Endodermal cell (in vitro differentiated cells): ENCODE results near the gene DLG2. TPM values are rescaled to one million over a fixed set of nuclear protein-coding genes. Genes with fewer than 3 reads are reported as not detected.

Experiments used
- DNase-seq: peaks from one replicate; pipeline ENCODE4 v3.0.0-alpha.2; 2017
- H3K27ac ChIP-seq: 2 replicates; pipeline ENCODE4 v1.5.1; 2013; ENCODE audit warnings: mild to moderate bottlenecking, low read depth, low read length, moderate library complexity
- H3K27me3 ChIP-seq: 2 replicates; pipeline ENCODE4 v1.6.1; 2013; ENCODE audit warnings: mild to moderate bottlenecking, low read length, moderate library complexity; ENCODE audit not compliant: insufficient read depth, control insufficient read depth, poor library complexity, severe bottlenecking
- H3K36me3 ChIP-seq: 2 replicates; pipeline ENCODE4 v1.7.0; 2013; ENCODE audit warnings: mild to moderate bottlenecking, low read length, moderate library complexity; ENCODE audit not compliant: control insufficient read depth, insufficient read depth
- H3K4me1 ChIP-seq: one replicate; pipeline ENCODE4 v1.7.0; 2013; ENCODE audit warnings: low read length; ENCODE audit not compliant: control insufficient read depth, insufficient read depth
- H3K4me3 ChIP-seq: 2 replicates; pipeline ENCODE4 v1.5.1; 2013; ENCODE audit warnings: mild to moderate bottlenecking, low read length, moderate library complexity
- H3K9ac ChIP-seq: 2 replicates; pipeline ENCODE4 v1.6.1; 2013; ENCODE audit warnings: mild to moderate bottlenecking, low read length, moderate library complexity; ENCODE audit not compliant: poor library complexity, severe bottlenecking; ENCODE audit errors: extremely low read depth
- H3K9me3 ChIP-seq: 2 replicates; pipeline ENCODE4 v1.6.1; 2013; ENCODE audit warnings: mild to moderate bottlenecking, low read length, moderate library complexity; ENCODE audit not compliant: control insufficient read depth
- H3K27ac Mint-ChIP-seq: 2 replicates; pipeline ENCODE4 v1.8.0; 2020; ENCODE audit warnings: mixed read lengths
- H3K27me3 Mint-ChIP-seq: 2 replicates; pipeline ENCODE4 v1.8.0; 2021; ENCODE audit warnings: mild to moderate bottlenecking, mixed read lengths; ENCODE audit not compliant: insufficient read depth
- H3K36me3 Mint-ChIP-seq: 2 replicates; pipeline ENCODE4 v1.8.0; 2020; ENCODE audit warnings: low read depth, mixed read lengths
- H3K4me1 Mint-ChIP-seq: 2 replicates; pipeline ENCODE4 v1.8.0; 2020; ENCODE audit warnings: mixed read lengths
- H3K4me3 Mint-ChIP-seq: 2 replicates; pipeline ENCODE4 v1.8.0; 2020; ENCODE audit warnings: mild to moderate bottlenecking, moderate library complexity, mixed read lengths
- H3K9me3 Mint-ChIP-seq: 2 replicates; pipeline ENCODE4 v1.8.0; 2020; ENCODE audit warnings: mild to moderate bottlenecking, mixed read lengths
- CTCF ChIP-seq: fragments of 200-600 bp; sonication (generic); conservative IDR thresholded peaks from 2 replicates; pipeline ENCODE4 v1.5.0; 2021; ENCODE audit warnings: antibody characterized with exemption, mild to moderate bottlenecking
- WGBS, 2 experiments: methylation state at CpG; one replicate each; pipeline versions ENCODE4 v1.1.5 to v1.1.7; 2013; ENCODE audit warnings: missing lambda C conversion rate in 2 of 2, mixed read lengths in 1 of 2; ENCODE audit not compliant: insufficient coverage in 1 of 2, insufficient read length in 1 of 2; 5-methylcytosine and 5-hydroxymethylcytosine counted together
- total RNA-seq, 2 donors: library from RNA; stranded (reverse); fragmentation: NEBNext Ultra II Directional in 1 of 2; extraction: Animal tissue kit (Norgen Biotek cat#: 25700) in 1 of 2; gene quantifications; 2 replicates in 1 of 2; 3 replicates in 1 of 2; pipeline ENCODE4 v1.2.1, GENCODE V29; 2021

DLG2 gene
- total RNA-seq, 2 donors from 2014 or later, result 9.6 to 10.6 TPM

GRCh38 chr11:84232511-84232910 lies 1394.6 kb downstream of the DLG2 start:
- no peak for DNase-seq
- no peaks in the 10 kb centered on the region for H3K9me3 Mint-ChIP-seq
- Histone ChIP-seq H3K27ac (no peak overlapping the region), H3K27me3 (no peaks in the 10 kb centered on the region), H3K4me3 (no peak overlapping the region), H3K4me1 (peaks cover 17% of the 10 kb centered on the region), H3K9me3 (peaks cover 2% of the 10 kb centered on the region), H3K36me3 (no peaks in the 10 kb centered on the region), H3K9ac (no peak overlapping the region)
- H3K4me3 Mint-ChIP-seq, result no peak overlapping the region
- no peaks in the 10 kb centered on the region for H3K27me3 Mint-ChIP-seq
- no peak overlapping the region for H3K27ac Mint-ChIP-seq
- TF ChIP-seq CTCF, result no peak
- H3K36me3 Mint-ChIP-seq, result no peaks in the 10 kb centered on the region
- peaks cover 20% of the 10 kb centered on the region for H3K4me1 Mint-ChIP-seq

GRCh38 chr11:84230402-84230801 lies 1396.7 kb downstream of the DLG2 start:
- H3K27ac ChIP-seq, result no peak overlapping the region
- TF ChIP-seq CTCF, result no peak
- H3K9me3 ChIP-seq, result peaks cover 6% of the 10 kb centered on the region
- no peak for DNase-seq
- Mint-ChIP-seq H3K27me3 (no peaks in the 10 kb centered on the region), H3K9me3 (peaks cover 4% of the 10 kb centered on the region), H3K4me3 (no peak overlapping the region), H3K4me1 (peaks cover 20% of the 10 kb centered on the region), H3K27ac (no peak overlapping the region), H3K36me3 (no peaks in the 10 kb centered on the region)
- H3K36me3 ChIP-seq, result no peaks in the 10 kb centered on the region
- WGBS, 2 experiments, result 100% methylated on average over 3 of the region's 3 CpGs; no CpG with 5 or more reads in 1 of the 2 experiments
- H3K4me1 ChIP-seq, result peaks cover 14% of the 10 kb centered on the region
- no peaks in the 10 kb centered on the region for H3K27me3 ChIP-seq
- H3K9ac ChIP-seq, result no peak overlapping the region
- H3K4me3 ChIP-seq, result no peak overlapping the region

- Mint-ChIP-seq H3K27ac (no peak overlapping the region), H3K4me1 (peaks cover 12% of the 10 kb centered on the region), H3K27me3 (no peaks in the 10 kb centered on the region), H3K36me3 (no peaks in the 10 kb centered on the region), H3K9me3 (peaks cover 4% of the 10 kb centered on the region), H3K4me3 (no peak overlapping the region)
- no peaks in the 10 kb centered on the region for H3K36me3 ChIP-seq
- H3K9ac ChIP-seq, result no peak overlapping the region
- H3K9me3 ChIP-seq, result peaks cover 6% of the 10 kb centered on the region
- no peaks in the 10 kb centered on the region for H3K4me1 ChIP-seq
- DNase-seq, result no peak
- 93 to 100% methylated on average over 1 to 3 of the region's 3 CpGs for WGBS, 2 experiments
- no peak overlapping the region for H3K27ac ChIP-seq
- no peaks in the 10 kb centered on the region for H3K27me3 ChIP-seq
- no peak overlapping the region for H3K4me3 ChIP-seq
- TF ChIP-seq CTCF, result no peak
Observed at GRCh38 chr11:84227970-84228665, 1399.0 kb downstream of the DLG2 start.
